Measurements from ENCODE around the gene KIF22.
"Not testable (repeated sequence)": the region's sequence is repeated elsewhere in the genome, so short reads cannot be mapped to it uniquely, and the experiment has no call there.

KIF22 gene

GRCh38 chr16:29815793-29816693 is 25.5 kb downstream of the KIF22 start, which contains the start of gene PAGR1:
TSS of gene PAGR1 (plus strand) at chr16:29816152. CDS start at chr16:29816526, 374 bp downstream.
- DNase-seq: peak; percentile 97

GRCh38 chr16:29816694-29817441 is 26.3 kb downstream of the KIF22 start:
- DNase-seq: peak; percentile 68

- no peak for DNase-seq
Observed at GRCh38 chr16:29818082-29818481, 27.5 kb downstream of the KIF22 start.

GRCh38 chr16:29819506-29819905 is 29.0 kb downstream of the KIF22 start:
- DNase-seq: no peak

GRCh38 chr16:29820271-29820701 is 29.7 kb downstream of the KIF22 start, which contains the start of gene MVP:
TSS of gene MVP (plus strand) at chr16:29820462. CDS start at chr16:29830550, 10,088 bp downstream.
- DNase-seq: no peak

GRCh38 chr16:29820730-29821642 is 30.4 kb downstream of the KIF22 start:
- DNase-seq: no peak

- DNase-seq: peak; percentile 38
Observed at GRCh38 chr16:29821643-29822115, 31.1 kb downstream of the KIF22 start.

GRCh38 chr16:29824589-29825144 is 34.1 kb downstream of the KIF22 start:
- no peak for DNase-seq

- DNase-seq: peak; percentile 60
Observed at GRCh38 chr16:29825145-29826044, 34.8 kb downstream of the KIF22 start.

GRCh38 chr16:29826342-29826695 is 35.8 kb downstream of the KIF22 start:
- no peak for DNase-seq

GRCh38 chr16:29830774-29831173 is 40.2 kb downstream of the KIF22 start:
- no peak for DNase-seq

GRCh38 chr16:29831490-29831889 is 40.9 kb downstream of the KIF22 start:
- DNase-seq: no peak

GRCh38 chr16:29833219-29833618 is 42.7 kb downstream of the KIF22 start:
- DNase-seq: not testable (repeated sequence)

- DNase-seq: no peak
Observed at GRCh38 chr16:29834079-29834478, 43.5 kb downstream of the KIF22 start.

- no peak for DNase-seq
Observed at GRCh38 chr16:29835926-29836325, 45.4 kb downstream of the KIF22 start.

GRCh38 chr16:29836623-29837022 is 46.1 kb downstream of the KIF22 start:
- DNase-seq: no peak

GRCh38 chr16:29837841-29838240 is 47.3 kb downstream of the KIF22 start:
- DNase-seq: no peak

- no peak for DNase-seq
Observed at GRCh38 chr16:29839822-29840221, 49.3 kb downstream of the KIF22 start.

GRCh38 chr16:29840240-29840639 is 49.7 kb downstream of the KIF22 start:
- no peak for DNase-seq

- no peak for DNase-seq
Observed at GRCh38 chr16:29841631-29842030, 51.1 kb downstream of the KIF22 start.

- DNase-seq: no peak
Observed at GRCh38 chr16:29842732-29843346, 52.3 kb downstream of the KIF22 start.

All from T1000 (cell line).